ENCODE data around the gene ARAP2. TPM values are rescaled to one million over a fixed set of nuclear protein-coding genes. Genes with fewer than 3 reads are reported as not detected.

ARAP2 gene
- total RNA-seq, 1 experiment from 2014 or later, result 13.6 TPM

- TF ChIP-seq, protein P1, sequence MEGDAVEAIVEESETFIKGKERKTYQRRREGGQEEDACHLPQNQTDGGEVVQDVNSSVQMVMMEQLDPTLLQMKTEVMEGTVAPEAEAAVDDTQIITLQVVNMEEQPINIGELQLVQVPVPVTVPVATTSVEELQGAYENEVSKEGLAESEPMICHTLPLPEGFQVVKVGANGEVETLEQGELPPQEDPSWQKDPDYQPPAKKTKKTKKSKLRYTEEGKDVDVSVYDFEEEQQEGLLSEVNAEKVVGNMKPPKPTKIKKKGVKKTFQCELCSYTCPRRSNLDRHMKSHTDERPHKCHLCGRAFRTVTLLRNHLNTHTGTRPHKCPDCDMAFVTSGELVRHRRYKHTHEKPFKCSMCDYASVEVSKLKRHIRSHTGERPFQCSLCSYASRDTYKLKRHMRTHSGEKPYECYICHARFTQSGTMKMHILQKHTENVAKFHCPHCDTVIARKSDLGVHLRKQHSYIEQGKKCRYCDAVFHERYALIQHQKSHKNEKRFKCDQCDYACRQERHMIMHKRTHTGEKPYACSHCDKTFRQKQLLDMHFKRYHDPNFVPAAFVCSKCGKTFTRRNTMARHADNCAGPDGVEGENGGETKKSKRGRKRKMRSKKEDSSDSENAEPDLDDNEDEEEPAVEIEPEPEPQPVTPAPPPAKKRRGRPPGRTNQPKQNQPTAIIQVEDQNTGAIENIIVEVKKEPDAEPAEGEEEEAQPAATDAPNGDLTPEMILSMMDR (IDR thresholded peaks at IDR 0.05 in 2 of 3, conservative IDR thresholded peaks at IDR 0.05 in 1 of 3; ENCODE audit: borderline replicate concordance in 1 of 3, insufficient read depth in 1 of 3, low read depth in 2 of 3, low read length in 2 of 3), result no peak
Observed at GRCh38 chr4:36039026-36039425, 205.3 kb downstream of the ARAP2 start (continued).

- no peak overlapping the region for H3K27ac ChIP-seq (ENCODE audit: low read depth, low read length)
- intact Hi-C loops (cut with micrococcal nuclease), result no loop called here
- ATAC-seq (no peak), DNase-seq (ENCODE audit: low read depth, low spot score) (no peak)
- no peaks in the 10 kb centered on the region for H3K79me2 ChIP-seq (ENCODE audit: insufficient read depth, low read length)
- no peaks in the 10 kb centered on the region for H3K36me3 ChIP-seq (ENCODE audit: control insufficient read depth in 1 of 2, insufficient read depth in 2 of 2, low read length in 2 of 2)
- no peaks in the 10 kb centered on the region; the same call in 1 of the 2 replicates for H3K9me2 ChIP-seq (ENCODE audit: insufficient read depth)
- TF ChIP-seq REST (IDR thresholded peaks at IDR 0.05; ENCODE audit: low read depth) (no peak), EZH2phosphoT487 (IDR thresholded peaks at IDR 0.05; ENCODE audit: borderline replicate concordance) (no peak), YY1 (IDR thresholded peaks at IDR 0.05; ENCODE audit: extremely low read depth, insufficient replicate concordance, low read depth, low read length) (no peak), MAX (IDR thresholded peaks at IDR 0.05) (no peak)
- TF ChIP-seq, protein P2, sequence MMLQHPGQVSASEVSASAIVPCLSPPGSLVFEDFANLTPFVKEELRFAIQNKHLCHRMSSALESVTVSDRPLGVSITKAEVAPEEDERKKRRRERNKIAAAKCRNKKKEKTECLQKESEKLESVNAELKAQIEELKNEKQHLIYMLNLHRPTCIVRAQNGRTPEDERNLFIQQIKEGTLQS (IDR thresholded peaks at IDR 0.05), result no peak
- ChIA-PET POLR2A (no interaction called here), CTCF (no interaction called here), RAD21 (ENCODE audit: low non-redundant PET in 1 of 2, low total read pairs in 2 of 2, uncharacterized antibody in 2 of 2, unreplicated experiment in 2 of 2) (no interaction called here)
- no peaks in the 10 kb centered on the region for H3K4me1 ChIP-seq (ENCODE audit: control insufficient read depth in 1 of 2, insufficient read depth in 2 of 2, low read length in 2 of 2)
- no peak overlapping the region for H2AFZ ChIP-seq (ENCODE audit: low read depth, low read length, poor library complexity, severe bottlenecking)
- H4K20me1 ChIP-seq (ENCODE audit: insufficient read depth), result no peaks in the 10 kb centered on the region
- H3K4me3 ChIP-seq (replicated peaks in 1 of 2; ENCODE audit: low read depth in 1 of 2, low read length in 2 of 2), result no peak overlapping the region
- no peaks in the 10 kb centered on the region for H3K27me3 ChIP-seq (ENCODE audit: insufficient read depth, low read length)
- no peaks in the 10 kb centered on the region for H3K9me3 ChIP-seq (ENCODE audit: control insufficient read depth in 1 of 2, insufficient read depth in 1 of 2, low read depth in 1 of 2, low read length in 2 of 2)
- no peak overlapping the region for H3K9ac ChIP-seq (ENCODE audit: low read length)
- H3K4me2 ChIP-seq (ENCODE audit: low read length), result no peak overlapping the region
- BruUV-seq (replicated peaks), result no TSS peak
Observed at GRCh38 chr4:36038491-36038890, 205.8 kb downstream of the ARAP2 start.

Data from HCT116 (cell line).